HL-60/S4 treated with phorbol 12-myristate 13-acetate at 8.2 ng/mL for 4 days and 3 days (cell line): Measurements from ENCODE around the gene FNIP2.
"Not testable (repeated sequence)": the region's sequence is repeated elsewhere in the genome, so short reads cannot be mapped to it uniquely, and the experiment has no call there.

ENCODE experiments used
- in situ Hi-C: fragments of 300-500 bp; cut with MboI; formaldehyde crosslinking; loops from 2 replicates; pipeline ENCODE4 v1.15.0; 2022; ENCODE audit warnings: low sequenced_read_pairs

FNIP2 gene

DNA sequence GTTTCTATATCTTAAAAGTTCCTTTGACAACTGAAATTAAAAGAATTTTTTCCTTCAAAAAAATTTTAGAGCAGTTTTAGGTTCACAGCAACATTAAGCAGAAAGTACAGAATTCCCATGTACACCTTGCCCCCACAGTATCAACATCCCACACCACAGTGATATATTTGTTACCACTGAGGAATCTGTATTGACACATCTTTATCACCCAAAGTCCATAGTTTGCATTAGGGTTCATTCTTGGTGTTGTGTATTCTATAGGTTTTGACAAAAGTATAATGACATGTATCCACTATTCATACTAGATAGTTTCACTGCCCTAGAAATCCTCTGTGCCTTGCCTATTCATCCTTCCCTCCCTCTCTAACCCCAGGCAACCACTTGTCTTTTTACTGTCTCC lies 43.7 kb downstream of the FNIP2 start:
- in situ Hi-C loops = no loop called here

DNA sequence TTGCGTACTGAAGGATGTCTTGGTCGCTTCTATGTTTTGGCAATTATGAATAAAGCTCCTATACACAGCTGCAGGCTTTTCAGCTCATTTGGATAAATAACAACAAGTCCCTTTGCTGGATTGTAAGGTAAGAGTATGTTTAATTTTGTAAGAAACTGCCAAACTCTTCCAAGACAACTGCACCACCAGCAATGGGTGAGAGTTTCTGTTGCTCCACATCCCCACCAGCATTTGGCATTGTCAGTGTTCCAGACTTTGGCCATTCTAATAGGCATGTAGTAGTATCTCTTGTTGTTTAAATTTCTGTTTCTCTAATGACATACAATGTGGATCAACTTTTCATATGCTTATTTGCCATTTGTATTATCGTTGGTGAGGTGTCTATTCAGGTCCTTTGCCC lies 44.3 kb downstream of the FNIP2 start:
- in situ Hi-C loops = no loop called here

DNA sequence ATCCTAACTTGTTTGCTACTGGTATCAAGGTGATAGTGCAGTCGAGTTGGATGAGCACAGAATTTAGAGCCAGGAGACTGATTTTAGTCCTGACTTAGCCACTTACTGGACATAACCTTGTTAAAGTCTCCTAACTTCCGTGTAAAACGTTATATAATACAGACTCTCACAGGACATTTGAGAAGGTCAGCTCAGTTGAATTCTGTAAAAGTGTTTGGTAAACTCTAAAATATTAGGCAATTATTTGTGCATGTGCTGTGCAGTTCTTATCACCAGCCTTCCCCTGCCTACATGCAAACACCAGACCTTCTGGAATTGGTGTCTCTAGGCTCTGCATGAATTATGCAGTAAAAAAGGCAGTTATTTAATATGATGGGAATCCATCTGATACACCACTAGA lies 45.4 kb downstream of the FNIP2 start:
- in situ Hi-C loops = no loop called here

DNA sequence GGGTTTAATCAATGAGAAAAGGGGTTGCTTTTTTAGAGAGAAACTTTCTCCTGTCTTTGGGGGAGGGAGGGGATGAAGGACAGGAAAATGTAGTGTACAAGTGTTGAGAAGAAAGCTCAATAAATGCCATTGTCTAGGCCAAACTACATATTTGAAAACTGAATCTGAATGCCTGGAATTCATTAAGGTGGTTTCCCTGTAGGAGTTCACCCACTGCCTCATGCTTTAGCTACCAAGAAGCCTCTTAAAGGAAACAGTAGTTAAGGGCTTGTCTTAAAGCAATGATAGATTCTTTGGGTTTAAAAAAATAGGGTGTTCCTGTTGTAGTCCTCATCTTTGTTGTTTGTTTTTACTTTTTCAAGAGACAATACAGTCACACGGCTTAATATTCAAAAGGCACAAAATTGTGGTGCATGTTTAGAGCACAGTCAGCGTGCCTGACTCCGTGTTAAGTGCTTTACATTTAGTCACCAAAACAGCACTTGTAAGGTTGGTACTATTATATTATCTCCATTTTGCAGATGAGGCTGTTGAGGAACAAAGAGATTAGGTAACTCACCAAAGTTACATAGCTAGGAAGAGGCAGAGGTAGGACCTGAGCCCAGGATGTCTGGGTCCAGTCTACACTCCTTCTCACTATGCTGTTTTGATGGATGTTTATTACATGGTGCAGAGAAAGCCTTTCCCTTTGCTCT lies 46.0 kb downstream of the FNIP2 start:
- in situ Hi-C loops = no loop called here

DNA sequence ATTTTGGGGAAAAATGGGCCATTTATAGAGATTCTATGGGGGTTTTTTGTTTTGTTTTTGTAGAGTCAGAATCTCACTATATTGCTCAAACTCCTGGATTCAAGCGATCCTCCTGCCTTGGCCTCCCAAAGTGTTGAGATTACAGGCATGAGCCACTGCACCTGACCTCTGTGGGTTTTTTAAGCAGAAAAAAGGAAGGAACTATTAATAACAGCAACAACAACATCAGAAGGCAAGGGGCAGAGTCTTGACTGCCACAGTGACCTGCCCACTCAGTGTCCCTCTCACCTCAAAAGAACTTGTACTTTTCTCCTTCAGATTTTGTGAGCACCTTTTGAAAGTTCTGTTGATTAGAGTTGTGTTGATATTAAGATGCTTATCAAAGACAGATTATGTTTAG lies 48.1 kb downstream of the FNIP2 start:
- in situ Hi-C loops = no loop called here

DNA sequence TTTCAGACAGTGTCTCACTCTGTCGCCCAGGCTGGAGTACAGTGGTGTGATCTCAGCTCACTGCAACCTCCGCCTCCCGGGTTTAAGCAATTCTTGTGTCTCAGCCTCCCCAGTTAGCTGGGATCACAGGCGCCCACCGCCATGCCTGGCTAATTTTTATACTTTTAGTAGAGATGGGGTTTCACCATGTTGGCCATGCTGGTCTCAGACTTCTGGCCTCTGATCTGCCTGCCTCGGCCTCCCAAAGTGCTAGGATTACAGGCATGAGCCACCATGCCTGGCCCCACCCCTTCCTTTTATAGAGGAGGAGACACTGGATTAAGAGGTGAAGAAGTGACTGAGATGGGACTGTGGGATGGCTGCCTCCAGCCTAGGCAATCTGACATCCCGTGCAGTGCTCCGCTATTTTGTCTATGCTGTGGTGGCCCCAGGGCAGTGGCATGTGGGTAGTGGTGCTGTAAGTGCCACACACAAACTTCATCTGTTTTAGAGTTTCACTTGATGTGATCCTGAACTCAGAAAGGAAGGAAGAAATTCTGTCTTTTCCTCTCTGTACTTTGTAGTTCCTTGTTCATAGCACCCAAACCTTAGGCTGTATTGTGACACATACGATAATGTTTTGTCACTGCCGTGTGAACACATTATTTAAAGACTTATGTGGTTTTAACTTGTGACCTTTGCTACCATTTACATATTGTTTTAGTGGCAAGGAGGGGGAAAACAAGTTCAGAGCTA lies 48.9 kb downstream of the FNIP2 start:
- in situ Hi-C loops = no loop called here

DNA sequence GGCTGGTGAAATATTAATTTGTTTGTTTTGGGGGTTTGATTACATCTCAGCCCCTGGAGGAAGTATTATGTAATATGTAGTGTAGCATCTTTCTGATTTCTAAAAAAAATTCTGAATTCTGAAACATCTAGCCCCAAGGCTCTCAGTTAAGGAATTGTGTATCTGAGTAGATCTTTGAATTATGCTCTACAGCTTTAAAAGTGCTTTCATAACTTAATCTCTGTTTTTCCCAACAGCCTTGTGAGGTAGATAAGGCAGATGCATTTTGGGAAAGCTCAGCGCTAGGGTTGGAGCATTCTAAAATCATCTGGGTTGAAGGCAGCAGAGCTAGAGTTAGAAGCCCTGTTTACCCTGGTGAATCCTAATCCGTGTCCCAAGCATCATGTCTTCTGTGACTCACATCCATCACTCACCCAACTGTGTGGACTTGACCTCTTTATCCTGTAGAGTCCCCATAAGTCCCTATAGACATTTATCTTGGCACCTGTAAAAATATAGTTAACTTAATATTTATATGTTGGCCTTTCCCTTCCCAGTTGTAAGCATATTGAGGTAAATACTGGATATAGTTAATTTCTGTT lies 49.8 kb downstream of the FNIP2 start:
- in situ Hi-C loops = no loop called here

DNA sequence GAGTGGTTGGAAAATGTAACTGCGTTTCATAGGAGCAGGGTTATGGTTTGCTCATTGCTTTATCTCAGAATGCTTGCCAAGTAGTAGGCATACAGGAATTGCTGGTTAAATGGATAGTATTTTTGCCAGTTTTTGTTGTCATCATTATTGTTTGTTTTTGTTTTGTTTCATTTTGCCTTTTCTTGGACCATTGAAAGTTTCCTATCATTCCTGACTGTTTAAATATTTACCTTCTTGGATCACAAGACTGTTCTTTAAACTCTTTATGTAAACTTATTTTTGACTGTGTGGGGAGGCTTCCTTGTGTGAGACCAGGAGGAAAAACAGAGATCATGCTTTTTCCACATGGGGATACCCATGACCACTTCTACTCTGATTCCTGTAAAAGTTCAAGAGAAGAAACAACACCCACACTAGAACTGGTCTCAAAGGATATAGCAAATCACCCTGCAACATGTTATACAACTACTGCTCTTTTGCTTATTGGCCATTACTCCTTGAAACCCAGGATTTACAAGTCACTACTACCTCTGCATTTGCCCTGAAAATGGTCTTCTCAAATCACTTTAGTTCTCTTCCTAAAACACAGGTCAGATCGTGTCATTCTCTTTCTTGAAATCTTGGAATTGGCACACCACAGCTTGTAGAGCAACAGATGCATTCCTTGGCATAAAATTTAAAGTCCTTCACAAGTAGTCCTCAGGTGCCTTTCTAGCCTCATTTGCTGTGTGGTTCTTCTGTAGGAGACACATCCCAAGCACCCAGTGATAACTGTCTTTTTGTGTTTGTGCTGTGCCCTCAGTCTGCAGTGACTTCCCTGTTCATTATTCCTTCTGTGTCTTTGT lies 51.3 kb downstream of the FNIP2 start:
- in situ Hi-C loops = no loop called here

DNA sequence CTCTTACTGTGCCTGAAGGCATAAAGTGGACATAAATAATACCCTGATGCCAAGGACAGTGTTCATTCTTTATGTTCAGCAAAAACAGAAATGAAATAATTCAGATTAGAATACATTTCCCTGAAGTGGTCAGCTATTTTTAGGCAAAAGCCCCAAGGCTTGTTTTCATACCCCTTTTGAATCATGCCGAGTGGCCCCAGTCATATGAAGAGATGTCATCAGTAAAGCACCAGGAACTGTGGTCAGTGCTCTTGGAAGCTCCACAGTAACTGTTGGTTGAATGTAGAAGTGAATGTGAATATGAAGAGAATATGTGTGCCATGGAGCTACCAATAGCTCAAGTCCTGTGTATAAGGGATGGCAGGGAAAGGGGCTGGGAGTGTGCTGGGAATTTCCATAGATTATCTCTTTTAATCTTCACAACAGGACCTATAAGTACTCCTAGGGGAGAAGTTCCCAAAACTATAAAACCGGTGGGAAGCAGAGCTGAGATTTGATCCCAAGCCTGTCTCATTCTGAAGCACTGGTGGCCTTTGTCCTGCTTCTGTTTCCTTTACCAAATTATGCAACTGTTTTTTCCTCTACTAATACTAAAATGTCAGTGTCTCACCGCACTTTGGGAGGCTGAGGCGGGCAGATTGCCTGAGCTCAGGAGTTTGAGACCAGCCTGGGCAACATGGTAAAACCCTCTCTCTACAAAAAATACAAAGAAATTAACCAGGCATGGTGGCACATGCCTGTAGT lies 52.6 kb downstream of the FNIP2 start:
- in situ Hi-C loops = no loop called here

DNA sequence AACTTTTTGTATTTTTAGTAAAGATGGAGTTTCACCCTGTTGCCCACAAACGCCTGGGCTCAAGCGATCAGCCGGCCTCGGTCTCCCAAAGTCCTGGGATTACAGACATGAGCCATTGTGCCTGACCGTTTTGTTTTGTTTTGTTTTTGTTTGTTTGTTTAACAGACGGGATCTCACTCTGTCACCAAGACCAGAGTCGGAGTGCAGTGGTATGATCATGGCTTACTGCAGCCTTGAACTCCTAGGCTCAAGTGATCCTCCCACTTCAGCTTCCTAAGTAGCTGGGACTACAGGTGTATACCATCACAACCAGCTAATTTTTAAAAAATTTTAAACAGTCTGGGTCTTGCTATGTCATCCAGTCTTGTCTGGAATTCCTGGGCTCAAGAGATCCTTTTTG lies 53.5 kb downstream of the FNIP2 start:
- in situ Hi-C loops = no loop called here

DNA sequence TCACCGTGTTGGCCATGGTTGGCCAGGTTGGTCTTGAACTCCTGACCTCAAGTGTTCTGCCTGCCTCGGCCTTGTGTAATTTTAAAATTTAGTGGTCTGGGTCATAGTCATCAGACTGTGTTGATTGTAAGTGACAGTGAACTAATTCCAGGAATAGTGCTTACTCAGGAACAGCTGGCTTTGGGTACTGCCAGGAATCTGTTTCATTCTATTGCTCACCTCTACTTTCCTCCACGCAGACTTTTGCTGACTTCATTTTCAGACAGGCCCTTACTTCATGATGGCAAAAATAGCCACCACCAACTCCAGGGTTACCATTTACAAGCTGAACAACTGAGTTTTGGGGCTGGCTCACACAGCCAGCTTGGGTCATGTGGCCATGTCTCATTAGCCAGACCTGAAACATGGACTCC lies 54.6 kb downstream of the FNIP2 start:
- in situ Hi-C loops = no loop called here

DNA sequence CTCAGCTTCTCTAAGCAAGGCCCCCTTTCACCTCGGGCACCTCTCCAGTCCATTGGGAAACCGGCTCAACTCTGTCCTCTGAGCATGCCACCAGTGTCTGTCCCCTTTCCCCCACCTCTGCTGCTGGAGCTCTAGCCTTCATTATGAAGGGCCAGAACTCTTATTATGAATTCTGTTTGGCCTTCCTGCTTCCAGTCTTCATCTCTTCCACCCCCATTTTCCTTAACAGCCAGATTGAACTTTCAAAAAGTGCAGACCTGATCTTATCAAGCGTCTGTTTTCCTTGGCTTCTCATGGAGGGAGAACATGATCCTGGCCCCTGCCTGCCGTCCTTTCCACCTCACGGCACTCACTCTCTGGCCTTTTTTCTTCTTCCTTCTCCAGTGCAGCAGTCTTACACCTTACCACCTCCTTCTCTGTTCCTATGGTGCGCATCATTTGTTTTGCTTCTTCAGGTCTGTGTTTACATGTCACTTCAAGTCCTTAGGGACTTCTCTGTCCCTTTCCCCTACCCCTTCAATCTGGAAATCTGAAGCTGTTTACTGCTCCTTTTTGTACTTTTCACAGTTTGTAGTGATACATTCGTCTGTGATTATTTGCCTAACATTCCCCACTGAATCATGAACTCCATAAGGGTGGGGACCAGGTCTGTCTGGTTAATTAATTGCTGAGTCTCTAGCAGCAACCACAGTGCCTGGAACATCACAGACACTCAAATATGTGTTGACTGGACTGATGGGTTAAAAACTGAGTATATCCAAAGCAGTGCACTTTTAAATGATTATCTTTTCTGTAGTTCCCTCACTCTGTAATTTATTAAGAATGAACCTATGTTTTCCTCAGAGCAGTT lies 55.8 kb downstream of the FNIP2 start:
- in situ Hi-C loops = no loop called here

DNA sequence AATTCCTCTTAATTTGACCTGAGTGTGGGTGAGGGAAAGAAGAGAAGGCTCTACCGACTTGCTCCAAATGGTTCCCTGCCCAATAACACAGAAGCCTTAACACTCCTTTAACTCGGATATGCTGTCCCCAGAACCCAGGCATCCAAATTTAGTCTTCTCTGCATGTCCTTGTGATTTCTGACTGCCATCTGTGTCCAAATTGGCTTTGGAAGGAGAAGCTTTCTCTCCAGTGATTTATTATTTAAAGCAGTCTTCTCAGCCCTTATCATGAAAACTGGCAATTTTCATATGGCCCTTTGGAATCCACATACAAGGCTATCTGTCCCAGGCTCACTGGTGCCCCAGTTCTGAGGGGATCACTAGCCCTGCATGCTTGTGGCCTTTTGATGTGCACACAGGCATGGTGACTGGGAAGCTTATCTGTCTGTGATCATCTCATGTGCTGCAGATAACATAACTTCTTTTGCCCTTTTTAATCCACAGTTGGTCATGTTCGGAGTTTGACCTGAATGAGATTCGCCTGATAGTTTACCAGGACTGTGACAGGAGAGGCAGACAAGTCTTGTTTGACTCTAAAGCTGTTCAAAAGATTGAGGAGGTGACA lies 56.7 kb downstream of the FNIP2 start:
- in situ Hi-C loops = no loop called here

DNA sequence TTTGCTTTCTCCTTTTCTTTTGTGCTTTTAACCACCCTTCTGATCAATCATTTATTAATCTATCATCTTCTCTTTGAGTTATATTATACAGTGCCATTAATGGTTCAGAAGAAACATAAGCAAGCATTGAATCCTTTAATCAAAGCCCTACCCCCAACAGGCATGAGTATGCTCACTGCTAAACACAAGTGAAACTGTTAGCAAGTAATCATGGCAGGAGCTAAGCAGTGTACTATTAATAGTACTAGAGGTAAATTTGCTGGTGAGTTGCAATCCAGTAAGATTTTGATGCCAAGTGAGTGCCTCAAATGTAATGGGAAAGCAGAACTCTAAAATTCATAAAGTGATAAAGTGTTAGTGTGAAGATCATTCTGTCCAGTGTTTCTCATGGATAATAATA lies 57.2 kb downstream of the FNIP2 start:
- in situ Hi-C loops = no loop called here

DNA sequence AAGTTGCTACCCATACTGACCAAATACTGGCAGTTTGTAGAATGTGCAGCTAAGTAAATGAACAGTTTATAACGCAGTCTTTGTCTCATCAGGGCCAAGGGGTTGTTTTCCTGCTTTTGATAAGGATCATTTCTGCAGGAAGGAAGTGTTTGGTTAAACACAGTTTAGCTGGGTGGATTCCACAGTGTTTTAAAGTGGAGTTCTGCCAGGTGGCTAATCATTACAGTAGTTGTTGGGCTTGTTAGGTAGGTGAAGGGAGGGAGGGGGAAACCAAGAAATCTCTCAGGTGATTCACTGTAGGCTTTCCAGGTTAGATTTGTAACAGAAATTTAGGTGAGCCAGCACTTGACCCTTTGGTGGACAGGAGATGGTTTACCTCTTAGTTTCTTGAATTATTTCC lies 58.1 kb downstream of the FNIP2 start:
- in situ Hi-C loops = no loop called here

DNA sequence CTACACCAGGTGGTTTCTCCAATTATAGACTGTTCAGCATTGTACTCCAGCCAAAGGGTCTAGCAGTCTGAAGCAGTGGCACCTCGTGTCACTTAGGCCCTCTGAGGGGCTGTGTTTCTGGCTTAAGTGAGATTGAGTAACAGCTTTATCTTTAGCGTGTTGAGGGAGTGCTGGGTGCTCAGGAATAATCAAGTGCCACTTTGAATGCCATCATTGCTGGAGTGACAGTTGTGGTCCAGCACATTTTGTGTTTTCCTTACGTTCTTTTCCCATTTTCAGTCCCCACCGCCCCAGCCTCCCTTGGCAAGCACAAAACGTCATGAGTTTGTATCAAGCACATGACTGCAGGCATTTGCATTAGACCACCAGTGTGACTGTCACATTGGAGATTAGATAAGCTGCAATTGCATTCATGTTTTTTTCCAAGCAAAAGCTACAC lies 58.7 kb downstream of the FNIP2 start:
- in situ Hi-C loops = no loop called here

DNA sequence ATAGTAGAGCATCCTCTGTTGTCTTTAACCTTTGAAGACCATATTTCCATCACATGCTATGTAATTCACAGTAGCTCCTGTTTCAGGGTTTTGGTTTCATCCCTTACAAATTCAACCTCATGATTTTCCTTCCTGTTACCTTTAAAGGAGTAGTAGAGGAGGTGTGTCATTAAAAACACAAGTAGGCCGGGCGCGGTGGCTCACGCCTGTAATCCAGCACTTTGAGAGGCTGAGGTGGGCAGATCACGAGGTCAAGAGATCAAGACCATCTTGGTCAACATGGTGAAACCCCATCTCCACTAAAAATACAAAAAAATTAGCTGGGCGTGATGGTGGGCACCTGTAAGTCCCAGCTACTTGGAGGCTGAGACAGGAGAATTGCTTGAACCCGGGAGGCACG lies 59.3 kb downstream of the FNIP2 start:
- in situ Hi-C loops = not testable (repeated sequence)

DNA sequence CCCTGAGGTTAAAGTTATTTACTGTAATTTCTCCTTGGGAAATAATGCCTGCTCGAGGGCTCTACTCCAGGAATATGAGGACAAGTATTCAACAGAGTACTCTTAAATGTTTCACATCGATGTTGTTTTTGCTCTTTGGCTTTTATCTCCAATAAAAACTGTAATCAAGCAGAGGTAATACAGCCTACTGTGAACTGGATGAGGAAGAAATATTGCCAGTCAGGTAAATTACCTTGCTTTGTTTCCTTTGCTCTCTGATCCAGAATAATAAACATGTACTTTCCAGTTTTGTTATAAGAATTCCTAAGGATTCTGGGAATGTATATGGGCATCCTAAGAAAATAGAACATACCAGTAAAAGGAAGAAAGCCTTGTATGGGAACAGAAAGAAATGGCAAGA lies 60.4 kb downstream of the FNIP2 start:
- in situ Hi-C loops = no loop called here

DNA sequence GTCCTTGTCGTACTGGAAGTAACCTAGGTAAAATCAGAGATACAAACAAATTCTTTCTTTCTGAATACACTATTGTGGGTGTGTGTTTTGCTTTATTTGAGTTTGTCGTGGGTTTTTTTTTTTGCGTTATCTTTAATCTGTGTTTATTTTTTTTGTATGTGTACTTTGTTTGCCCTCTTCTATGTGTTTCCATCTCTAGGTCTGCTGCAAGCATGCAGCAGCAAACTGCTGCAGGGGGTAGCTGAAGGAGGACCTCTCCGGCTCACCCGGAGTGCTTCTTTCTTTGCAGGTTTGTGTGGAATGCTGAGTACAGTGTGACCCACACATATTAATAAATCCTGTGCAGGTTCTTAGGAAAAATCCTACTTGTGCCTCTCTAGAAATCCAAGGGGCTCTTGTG lies 64.8 kb downstream of the FNIP2 start:
- in situ Hi-C loops = no loop called here
